SK-N-MC (cell line): ENCODE measurements around the gene HK2.

Source experiments
- DNase-seq: peaks from one replicate; pipeline ENCODE4 v3.0.0-alpha.2; 2011; ENCODE audit warnings: low read depth, low spot score
- H3K27ac ChIP-seq: fragments of 200-600 bp; sonication (generic); 2 replicates; pipeline ENCODE4 v1.5.1; 2016; ENCODE audit warnings: mixed run types
- H3K36me3 ChIP-seq: fragments of 200-600 bp; sonication (generic); 2 replicates; pipeline ENCODE4 v1.6.1; 2017; ENCODE audit warnings: antibody characterized with exemption, low read length, mixed read lengths; ENCODE audit not compliant: insufficient read depth
- H3K4me3 ChIP-seq: fragments of 200-600 bp; sonication (generic); 2 replicates; pipeline ENCODE4 v1.5.1; 2016
- H3K9ac ChIP-seq: fragments of 200-600 bp; sonication (generic); 2 replicates; pipeline ENCODE4 v1.8.0; 2017; ENCODE audit warnings: mixed run types, mixed read lengths; ENCODE audit not compliant: insufficient read length
- H3K9me3 ChIP-seq: fragments of 200-600 bp; sonication (generic); 2 replicates; pipeline ENCODE4 v1.6.1; 2017; ENCODE audit warnings: low read depth, mild to moderate bottlenecking, antibody characterized with exemption, low read length, moderate library complexity, mixed read lengths
- EZH2 ChIP-seq: fragments of 200-600 bp; sonication (generic); IDR thresholded peaks from one replicate; pipeline ENCODE4 v1.6.1; 2017; ENCODE audit warnings: antibody characterized with exemption
- FOXP2 ChIP-seq: optimal IDR thresholded peaks from 2 replicates; pipeline ENCODE3; 2011; ENCODE audit warnings: mild to moderate bottlenecking, moderate library complexity; ENCODE audit not compliant: insufficient read depth; ENCODE audit errors: extremely low read length, control extremely low read depth
- POLR2AphosphoS5 ChIP-seq: IDR thresholded peaks from 2 replicates; pipeline ENCODE4 v1.6.1; 2012; ENCODE audit warnings: mild to moderate bottlenecking, low read depth, low read length, borderline replicate concordance

Gene HK2

DNA sequence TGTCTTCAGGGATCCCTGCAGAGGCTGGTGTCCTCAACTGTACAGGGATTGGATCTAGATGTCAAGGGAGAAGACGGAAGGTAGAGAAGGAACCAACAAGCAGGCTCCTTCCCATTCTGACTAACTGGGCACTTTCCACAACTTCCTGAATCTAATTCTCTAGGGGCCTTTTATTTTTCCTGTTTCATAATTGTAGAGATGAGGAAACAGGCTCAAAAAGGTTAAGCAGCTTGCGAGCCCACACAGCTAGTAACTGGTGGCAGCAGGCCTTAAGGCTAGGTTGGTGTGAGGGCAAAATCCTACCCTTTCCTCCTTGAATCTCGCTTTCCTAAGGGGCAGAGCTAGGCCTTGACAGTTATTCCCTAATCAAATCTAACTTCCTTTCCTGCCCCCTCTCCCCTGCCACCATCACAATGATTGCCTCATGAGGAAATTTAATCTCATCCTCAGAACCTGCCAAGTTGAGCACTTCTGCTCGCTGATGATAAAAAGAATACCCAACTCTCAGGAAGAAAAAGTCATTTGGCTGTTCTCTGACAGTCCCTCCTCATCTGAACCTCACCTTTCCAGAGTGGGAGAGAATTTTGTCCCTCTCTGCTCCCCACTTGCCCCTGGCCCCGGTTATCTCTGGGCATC lies 88.8 kb downstream of the HK2 start:
- no peak overlapping the region for H3K27ac ChIP-seq
- TF ChIP-seq EZH2 (no peak), POLR2AphosphoS5 (no peak), FOXP2 (no peak)
- no peaks in the 10 kb centered on the region for H3K9me3 ChIP-seq
- no peaks in the 10 kb centered on the region for H3K36me3 ChIP-seq
- no peak overlapping the region for H3K4me3 ChIP-seq
- no peak for DNase-seq
- H3K9ac ChIP-seq: no peak overlapping the region

DNA sequence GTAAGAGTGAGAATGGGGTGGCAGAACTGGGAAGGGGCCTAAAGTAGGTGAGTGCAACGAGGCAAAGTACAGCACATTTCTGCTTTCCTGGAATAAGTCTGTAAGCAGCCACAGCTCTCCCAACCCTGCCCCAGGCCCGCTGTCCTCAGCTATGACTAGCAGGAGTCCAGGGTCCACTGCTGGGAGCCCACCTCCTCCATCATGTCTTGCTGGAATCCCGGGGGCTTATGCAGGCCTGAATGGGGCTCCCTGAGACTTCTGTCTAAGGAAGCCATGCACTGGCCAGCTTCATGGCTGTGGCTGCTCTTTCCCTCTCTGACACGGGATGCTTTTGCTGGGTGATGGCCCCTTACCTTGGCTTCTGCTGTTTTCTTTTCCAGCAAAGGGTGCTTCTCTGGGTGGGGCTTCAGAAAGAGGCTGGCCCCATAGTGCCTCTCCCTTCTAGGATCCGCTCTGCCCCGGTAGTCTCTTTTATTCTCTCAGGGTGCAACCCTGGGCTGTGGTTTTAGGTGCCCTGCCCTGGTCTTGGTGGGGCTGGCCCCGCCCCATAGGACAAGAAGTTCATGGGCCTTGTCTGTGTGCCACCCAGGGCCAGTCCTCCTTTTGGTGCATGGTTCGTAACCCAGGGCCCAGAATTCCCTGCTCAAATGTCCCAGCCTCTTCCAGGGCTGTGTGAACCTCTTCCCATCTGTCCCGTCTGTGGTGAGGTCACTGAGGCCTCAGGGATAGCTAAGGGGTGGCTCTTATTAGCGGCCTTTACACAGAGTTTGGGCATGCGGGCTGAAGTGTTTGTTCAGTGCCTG lies 90.7 kb downstream of the HK2 start:
- H3K27ac ChIP-seq: no peak overlapping the region
- H3K4me3 ChIP-seq: no peak overlapping the region
- no peak overlapping the region for H3K9ac ChIP-seq
- no peak for TF ChIP-seq FOXP2
- no peak for TF ChIP-seq EZH2
- no peak for TF ChIP-seq POLR2AphosphoS5
- no peaks in the 10 kb centered on the region for H3K9me3 ChIP-seq
- no peaks in the 10 kb centered on the region for H3K36me3 ChIP-seq
- no peak for DNase-seq

DNA sequence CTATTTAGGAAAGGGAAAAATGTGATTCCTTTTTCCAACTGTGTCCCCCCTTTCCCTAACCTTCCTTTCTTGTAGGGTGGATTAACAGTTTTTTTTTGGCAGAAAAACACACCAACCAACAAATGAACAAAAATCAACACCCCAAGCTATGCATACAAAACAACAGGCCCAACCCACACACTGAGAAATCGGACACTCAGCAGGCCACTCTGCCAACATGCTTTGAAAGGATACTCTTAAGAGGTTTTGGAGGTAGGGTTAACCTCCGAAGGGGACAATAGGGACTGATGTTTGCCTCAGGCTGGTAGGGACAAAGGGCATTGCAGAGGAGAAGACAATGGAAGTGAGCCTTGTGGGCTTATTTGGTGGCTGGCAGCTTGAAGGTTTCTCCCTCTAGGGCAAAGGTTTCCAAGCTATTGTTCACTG lies 91.4 kb downstream of the HK2 start:
- H3K36me3 ChIP-seq: no peaks in the 10 kb centered on the region
- H3K9ac ChIP-seq: no peak overlapping the region
- H3K4me3 ChIP-seq: no peak overlapping the region
- H3K9me3 ChIP-seq: no peaks in the 10 kb centered on the region
- H3K27ac ChIP-seq: no peak overlapping the region
- no peak for DNase-seq
- TF ChIP-seq EZH2: no peak
- no peak for TF ChIP-seq FOXP2
- no peak for TF ChIP-seq POLR2AphosphoS5

GRCh38 chr2:74927621-74928020 lies 93.7 kb downstream of the HK2 start:
- Histone ChIP-seq H3K4me3 (no peak overlapping the region), H3K36me3 (no peaks in the 10 kb centered on the region), H3K27ac (no peak overlapping the region), H3K9me3 (no peaks in the 10 kb centered on the region), H3K9ac (no peak overlapping the region)
- DNase-seq: no peak
- no peak for TF ChIP-seq POLR2AphosphoS5
- TF ChIP-seq EZH2: no peak
- no peak for TF ChIP-seq FOXP2

GRCh38 chr2:74930811-74931486 lies 97.0 kb downstream of the HK2 start:
- DNase-seq: no peak
- Histone ChIP-seq H3K9ac (no peak overlapping the region), H3K4me3 (no peak overlapping the region), H3K9me3 (no peaks in the 10 kb centered on the region), H3K27ac (no peak overlapping the region), H3K36me3 (no peaks in the 10 kb centered on the region)
- TF ChIP-seq FOXP2 (no peak), POLR2AphosphoS5 (no peak), EZH2 (no peak)

- no peak overlapping the region for H3K27ac ChIP-seq
- H3K9me3 ChIP-seq: no peaks in the 10 kb centered on the region
- no peak for TF ChIP-seq POLR2AphosphoS5
- no peak for TF ChIP-seq FOXP2
- TF ChIP-seq EZH2: no peak
- no peaks in the 10 kb centered on the region for H3K36me3 ChIP-seq
- no peak overlapping the region for H3K9ac ChIP-seq
- H3K4me3 ChIP-seq: no peak overlapping the region
- no peak for DNase-seq
Measured at GRCh38 chr2:74931940-74932339, 98.0 kb downstream of the HK2 start.

GRCh38 chr2:74935975-74936391 lies 102.1 kb downstream of the HK2 start:
- no peaks in the 10 kb centered on the region for H3K9me3 ChIP-seq
- no peak overlapping the region for H3K4me3 ChIP-seq
- H3K36me3 ChIP-seq: no peaks in the 10 kb centered on the region
- no peak overlapping the region for H3K27ac ChIP-seq
- no peak for DNase-seq
- no peak for TF ChIP-seq POLR2AphosphoS5
- TF ChIP-seq FOXP2: no peak
- no peak overlapping the region for H3K9ac ChIP-seq

DNA sequence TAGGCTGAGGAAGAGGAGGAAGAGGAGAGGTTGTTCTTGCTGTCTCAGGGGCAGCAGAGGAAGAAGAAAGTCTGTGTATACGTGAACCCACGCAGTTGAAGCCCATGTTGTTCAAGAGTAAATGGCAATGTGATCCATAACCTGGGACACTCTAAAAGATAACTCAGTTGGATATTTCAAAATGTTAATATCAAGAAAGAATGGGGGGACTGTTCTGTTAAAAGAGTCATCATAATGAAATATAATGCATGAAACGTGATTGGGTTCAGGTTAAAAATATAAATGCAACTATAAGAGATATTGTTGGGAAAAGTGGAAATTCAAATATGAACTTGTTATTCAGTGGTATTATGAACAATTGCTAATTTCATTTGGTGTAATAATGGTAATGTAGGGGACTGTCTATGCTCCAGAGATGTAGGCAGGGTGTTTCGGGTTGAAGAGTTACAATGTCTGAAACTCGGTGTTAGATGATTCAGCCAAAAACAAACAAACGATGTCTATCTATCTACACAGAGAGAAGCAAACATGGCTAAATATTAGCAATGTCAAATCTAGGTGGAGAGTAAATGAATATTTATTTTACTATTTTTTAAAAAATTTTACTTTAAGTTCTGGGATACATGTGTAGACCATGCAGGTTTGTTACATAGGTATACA lies 103.4 kb downstream of the HK2 start:
- TF ChIP-seq FOXP2 (no peak), POLR2AphosphoS5 (no peak), EZH2 (no peak)
- DNase-seq: no peak
- H3K36me3 ChIP-seq: no peaks in the 10 kb centered on the region
- no peak overlapping the region for H3K4me3 ChIP-seq
- H3K27ac ChIP-seq: no peak overlapping the region
- H3K9ac ChIP-seq: no peak overlapping the region
- no peaks in the 10 kb centered on the region for H3K9me3 ChIP-seq
